Esophagus (tissue), 2 donors: ENCODE results near the gene SLCO1B3. TPM values are rescaled to one million over a fixed set of nuclear protein-coding genes. Genes with fewer than 3 reads are reported as not detected.
"Not testable (repeated sequence)": the region's sequence is repeated elsewhere in the genome, so short reads cannot be mapped to it uniquely, and the experiment has no call there.

Experiments used
- H3K27ac ChIP-seq, 2 donors: one replicate each; pipeline ENCODE4 v1.5.1; 2013; ENCODE audit warnings: low read depth in 2 of 2, mild to moderate bottlenecking in 2 of 2, inconsistent platforms in 1 of 2, low read length in 1 of 2, moderate library complexity in 1 of 2
- H3K27me3 ChIP-seq, 2 donors: one replicate each; pipeline ENCODE4 v1.6.1; 2013; ENCODE audit warnings: low read length in 2 of 2, control low read depth in 1 of 2, mild to moderate bottlenecking in 1 of 2; ENCODE audit not compliant: insufficient read depth in 2 of 2, control insufficient read depth in 1 of 2
- H3K36me3 ChIP-seq, 2 donors: one replicate each; pipeline ENCODE4 v1.6.1; 2013; ENCODE audit warnings: low read length in 1 of 2; ENCODE audit not compliant: control insufficient read depth in 2 of 2, insufficient read depth in 2 of 2
- H3K4me1 ChIP-seq, 2 donors: one replicate each; pipeline ENCODE4 v1.6.1; 2013; ENCODE audit warnings: low read length in 1 of 2; ENCODE audit not compliant: control insufficient read depth in 2 of 2, insufficient read depth in 2 of 2
- H3K4me3 ChIP-seq, 2 donors: one replicate each; pipeline ENCODE4 v1.5.1; 2013; ENCODE audit warnings: low read length in 2 of 2, mild to moderate bottlenecking in 2 of 2, low read depth in 1 of 2, moderate library complexity in 1 of 2
- H3K9me3 ChIP-seq, 2 donors: one replicate each; pipeline ENCODE4 v1.6.1; 2013; ENCODE audit warnings: mild to moderate bottlenecking in 2 of 2, low read depth in 1 of 2, low read length in 1 of 2, moderate library complexity in 1 of 2; ENCODE audit not compliant: control insufficient read depth in 2 of 2, insufficient read depth in 1 of 2
- WGBS, 2 donors: extraction: QIAGEN DNeasy Blood & Tissue Kit; methylation state at CpG; one replicate each; pipeline ENCODE4 v1.1.7; 2013; 5-methylcytosine and 5-hydroxymethylcytosine counted together
- polyA plus RNA-seq, 2 donors: library from polyadenylated mRNA; stranded (reverse); fragments of 200-250 nt; gene quantifications; one replicate each; pipeline ENCODE4 v1.2.3, GENCODE V29; 2013
- donor health status: healthy with polysubstance abuse.
- donor health status: Bipolar disorder and iron deficiency.

The SLCO1B3 gene, protein sequence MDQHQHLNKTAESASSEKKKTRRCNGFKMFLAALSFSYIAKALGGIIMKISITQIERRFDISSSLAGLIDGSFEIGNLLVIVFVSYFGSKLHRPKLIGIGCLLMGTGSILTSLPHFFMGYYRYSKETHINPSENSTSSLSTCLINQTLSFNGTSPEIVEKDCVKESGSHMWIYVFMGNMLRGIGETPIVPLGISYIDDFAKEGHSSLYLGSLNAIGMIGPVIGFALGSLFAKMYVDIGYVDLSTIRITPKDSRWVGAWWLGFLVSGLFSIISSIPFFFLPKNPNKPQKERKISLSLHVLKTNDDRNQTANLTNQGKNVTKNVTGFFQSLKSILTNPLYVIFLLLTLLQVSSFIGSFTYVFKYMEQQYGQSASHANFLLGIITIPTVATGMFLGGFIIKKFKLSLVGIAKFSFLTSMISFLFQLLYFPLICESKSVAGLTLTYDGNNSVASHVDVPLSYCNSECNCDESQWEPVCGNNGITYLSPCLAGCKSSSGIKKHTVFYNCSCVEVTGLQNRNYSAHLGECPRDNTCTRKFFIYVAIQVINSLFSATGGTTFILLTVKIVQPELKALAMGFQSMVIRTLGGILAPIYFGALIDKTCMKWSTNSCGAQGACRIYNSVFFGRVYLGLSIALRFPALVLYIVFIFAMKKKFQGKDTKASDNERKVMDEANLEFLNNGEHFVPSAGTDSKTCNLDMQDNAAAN
- polyA plus RNA-seq, result under 1 TPM; 0.10 to 0.15 TPM

DNA sequence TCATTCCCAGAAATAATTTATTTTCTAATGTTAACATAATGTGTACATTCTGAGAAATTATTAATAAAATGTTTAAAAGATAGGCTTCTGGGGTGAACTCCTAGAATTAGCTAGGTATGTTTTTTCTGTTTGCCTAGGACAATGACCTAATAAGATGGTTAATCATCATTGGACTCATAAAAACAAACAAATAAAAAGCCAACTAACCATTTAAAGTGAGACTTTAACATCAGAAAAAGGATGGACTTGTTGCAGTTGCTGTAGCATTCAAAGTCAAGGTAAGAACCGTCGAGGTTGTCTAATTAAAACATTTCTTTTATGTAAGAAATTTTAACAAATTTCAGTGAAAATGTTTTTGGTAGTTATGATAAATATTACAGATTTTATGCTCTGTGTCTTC, at the start of gene SLCO1B3:
SLCO1B3 (plus strand) TSS at position 219 of the 400 bp plus-strand sequence. CDS start 5,034 bp downstream, outside the sequence.
- Histone ChIP-seq H3K4me3 (no peak within 1 kb of the TSS), H3K9me3 (peaks cover 0 to 2% of the 10 kb centered on the region in 2 donors), H3K4me1 (no peaks in the 10 kb centered on the region), H3K36me3 (no peaks in the 10 kb centered on the region), H3K27ac (no peak within 1 kb of the TSS), H3K27me3 (no peaks in the 10 kb centered on the region)
- WGBS, 2 donors, result 80 to 88% methylated on average over 2 of the region's 2 CpGs

- Histone ChIP-seq H3K4me3 (no peak overlapping the region), H3K9me3 (no peaks in the 10 kb centered on the region), H3K36me3 (no peaks in the 10 kb centered on the region), H3K27me3 (no peaks in the 10 kb centered on the region), H3K4me1 (no peaks in the 10 kb centered on the region), H3K27ac (no peak overlapping the region)
- 82 to 83% methylated on average over 17 to 20 of the region's 20 CpGs for WGBS, 2 donors
Measured at GRCh38 chr12:20777420-20777819, 33.1 kb upstream of the SLCO1B3 start.

DNA sequence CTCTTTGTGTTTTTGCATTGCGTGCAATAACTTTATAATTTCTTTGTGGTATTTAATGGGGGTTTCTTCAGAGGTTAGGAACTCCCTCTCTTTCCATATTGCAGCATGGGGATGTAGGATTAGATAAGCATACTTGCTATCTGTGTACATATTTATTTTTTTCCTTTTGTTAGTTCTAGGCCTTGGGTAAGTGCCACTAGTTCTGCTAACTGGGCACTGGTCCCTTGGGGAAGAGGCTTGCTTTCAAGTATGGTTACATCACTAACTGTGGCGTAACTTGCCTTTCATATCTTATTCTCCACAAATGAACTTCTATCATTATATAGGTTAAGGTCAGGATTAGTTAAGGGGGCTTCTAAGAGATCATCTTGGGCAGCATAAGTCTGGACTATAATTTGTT, 31.5 kb upstream of the SLCO1B3 start:
- peaks cover 0 to 4% of the 10 kb centered on the region in 2 donors for H3K9me3 ChIP-seq
- WGBS, 2 donors, result 86 to 88% methylated on average over 2 of the region's 2 CpGs
- no peak overlapping the region for H3K4me3 ChIP-seq
- no peaks in the 10 kb centered on the region for H3K36me3 ChIP-seq
- no peak overlapping the region for H3K27ac ChIP-seq
- H3K27me3 ChIP-seq, result no peaks in the 10 kb centered on the region
- no peaks in the 10 kb centered on the region for H3K4me1 ChIP-seq

- 61% methylated on average over 3 of the region's 3 CpGs for WGBS, 2 donors
- H3K4me3 ChIP-seq, H3K27ac ChIP-seq, H3K9me3 ChIP-seq, H3K4me1 ChIP-seq, H3K36me3 ChIP-seq, H3K27me3 ChIP-seq: not testable (repeated sequence)
Measured at GRCh38 chr12:20779971-20780370, 30.5 kb upstream of the SLCO1B3 start.

DNA sequence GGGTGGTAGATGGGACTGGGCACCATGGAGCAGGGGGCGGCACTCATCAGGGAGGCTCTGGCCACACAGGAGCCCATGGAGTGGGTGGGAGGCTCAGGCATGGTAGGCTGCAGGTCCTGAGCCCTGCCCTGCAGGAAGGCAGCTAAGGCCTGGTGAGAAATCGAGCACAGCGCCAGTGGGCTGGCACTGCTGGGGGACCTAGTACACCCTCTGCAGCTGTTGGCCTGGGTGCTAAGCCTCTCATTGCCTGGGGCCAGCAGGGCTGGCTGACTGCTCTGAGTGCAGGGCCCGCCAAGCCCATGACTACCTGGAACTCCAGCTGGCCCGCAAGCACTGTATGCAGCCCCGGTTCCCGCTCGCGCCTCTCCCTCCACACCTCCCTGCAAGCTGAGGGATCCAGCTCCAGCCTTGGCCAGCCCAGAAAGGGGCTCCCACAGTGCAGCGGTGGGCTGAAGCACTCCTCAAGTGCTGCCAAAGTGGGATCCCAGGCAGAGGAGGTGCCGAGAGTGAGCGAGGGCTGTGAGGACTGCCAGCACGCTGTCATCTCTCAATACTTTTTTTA, 26.6 kb upstream of the SLCO1B3 start:
- not testable (repeated sequence) for H3K27ac ChIP-seq, H3K36me3 ChIP-seq, H3K4me1 ChIP-seq, H3K27me3 ChIP-seq, H3K4me3 ChIP-seq, H3K9me3 ChIP-seq
- 91 to 94% methylated on average over 13 of the region's 13 CpGs for WGBS, 2 donors

DNA sequence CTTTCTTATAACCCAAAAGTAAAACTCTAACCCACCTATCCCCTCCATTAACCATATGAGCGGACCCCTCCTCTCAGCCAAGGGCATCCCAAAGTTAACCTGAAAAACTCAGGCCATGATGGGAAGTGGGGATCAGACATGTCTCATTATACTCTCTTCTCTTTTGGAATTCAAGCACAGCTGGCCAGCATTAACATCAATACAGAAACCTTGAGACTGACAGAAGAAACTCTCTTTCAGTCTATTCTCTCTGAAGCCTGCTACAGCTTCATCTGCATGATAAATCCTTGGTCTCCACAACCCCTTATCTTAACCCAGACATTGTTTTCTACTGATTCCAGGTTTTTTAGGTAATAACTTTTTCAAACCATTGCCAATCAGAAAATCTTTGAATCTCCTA, 17.5 kb upstream of the SLCO1B3 start:
- no peaks in the 10 kb centered on the region for H3K4me1 ChIP-seq
- no peaks in the 10 kb centered on the region for H3K9me3 ChIP-seq
- no peak overlapping the region for H3K27ac ChIP-seq
- H3K4me3 ChIP-seq, result no peak overlapping the region
- WGBS, 2 donors, result 91 to 94% methylated on average over 1 of the region's 1 CpG
- no peaks in the 10 kb centered on the region for H3K36me3 ChIP-seq
- H3K27me3 ChIP-seq, result no peaks in the 10 kb centered on the region

GRCh38 chr12:20798554-20798953, 12.0 kb upstream of the SLCO1B3 start:
- 20 to 21% methylated on average over 1 of the region's 1 CpG for WGBS, 2 donors

DNA sequence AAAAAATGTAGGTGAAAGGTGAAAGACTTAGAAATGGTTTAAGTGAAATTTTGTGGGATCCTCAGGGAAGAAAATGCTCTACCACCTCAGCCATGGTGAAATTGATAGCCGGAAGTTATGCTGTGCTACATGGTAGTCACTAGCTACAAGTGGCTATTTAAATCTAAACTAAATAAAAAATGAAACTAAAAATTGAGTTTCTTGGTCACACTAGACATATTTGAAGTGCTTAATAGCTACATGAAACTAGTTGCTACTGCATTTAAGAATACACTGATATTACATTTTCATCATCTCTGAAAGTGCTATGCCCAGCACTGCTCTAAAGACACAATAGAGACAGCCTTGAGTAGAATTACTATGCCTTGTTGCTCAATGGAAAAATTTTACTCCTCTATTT, 10.3 kb upstream of the SLCO1B3 start:
- 81 to 86% methylated on average over 1 of the region's 1 CpG for WGBS, 2 donors

More at GRCh38 chr12:20798554-20798953, 12.0 kb upstream of the SLCO1B3 start:
- H3K36me3 ChIP-seq, result no peaks in the 10 kb centered on the region
- H3K4me3 ChIP-seq, result no peak overlapping the region
- no peaks in the 10 kb centered on the region for H3K9me3 ChIP-seq
- no peak overlapping the region for H3K27ac ChIP-seq
- H3K27me3 ChIP-seq, result no peaks in the 10 kb centered on the region
- H3K4me1 ChIP-seq, result no peaks in the 10 kb centered on the region

DNA sequence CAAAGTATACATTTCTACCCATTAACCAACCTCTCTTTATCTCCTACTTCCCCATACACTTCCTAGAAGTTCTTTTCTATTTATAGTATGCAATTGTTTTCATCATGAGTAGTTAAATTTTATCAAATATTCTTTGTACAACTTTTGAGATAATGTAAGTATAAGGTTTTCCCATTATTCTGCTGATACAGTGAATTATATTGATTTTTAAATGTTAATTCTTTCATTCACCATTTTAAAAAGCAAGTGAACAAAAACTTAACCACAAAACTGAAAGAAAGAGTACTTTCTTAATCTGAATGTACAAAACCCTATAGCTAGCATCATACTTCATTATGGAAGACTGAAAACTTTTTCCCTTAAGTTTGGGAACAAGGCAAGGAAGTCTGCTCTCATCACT, 9.5 kb upstream of the SLCO1B3 start:
- Histone ChIP-seq H3K9me3 (no peaks in the 10 kb centered on the region), H3K4me1 (no peaks in the 10 kb centered on the region), H3K4me3 (no peak overlapping the region), H3K27ac (no peak overlapping the region), H3K36me3 (no peaks in the 10 kb centered on the region), H3K27me3 (no peaks in the 10 kb centered on the region)

More for the DNA sequence above, 10.3 kb upstream of the SLCO1B3 start:
- H3K4me1 ChIP-seq, result no peaks in the 10 kb centered on the region
- H3K27ac ChIP-seq, result no peak overlapping the region
- no peaks in the 10 kb centered on the region for H3K9me3 ChIP-seq
- no peaks in the 10 kb centered on the region for H3K27me3 ChIP-seq
- H3K36me3 ChIP-seq, result no peaks in the 10 kb centered on the region
- H3K4me3 ChIP-seq, result no peak overlapping the region
